Fibroblast of the aortic adventitia (primary cell): ENCODE results near the gene FAM83G. TPM values are rescaled to one million over a fixed set of nuclear protein-coding genes. Genes with fewer than 3 reads are reported as not detected.

Source experiments
- DNase-seq: peaks from one replicate; pipeline ENCODE4 v3.0.0-alpha.2; 2010; ENCODE audit warnings: low read depth
- H3K4me3 ChIP-seq: 2 replicates; pipeline ENCODE4 v1.5.1; 2011; ENCODE audit warnings: low read depth, mild to moderate bottlenecking, control low read depth, low read length, moderate library complexity
- CTCF ChIP-seq: IDR thresholded peaks from 2 replicates; pipeline ENCODE4 v1.5.1; 2011; ENCODE audit warnings: mild to moderate bottlenecking, low read length, control low read depth, inconsistent platforms; ENCODE audit not compliant: insufficient read depth
- total RNA-seq: library from RNA; depleted of rRNA; stranded (reverse); fragments of >200 nt; gene quantifications from 2 replicates; pipeline ENCODE4 v1.2.3, GENCODE V29; 2012; ENCODE audit warnings: low replicate concordance

FAM83G gene
- total RNA-seq, 1 donor, result 9.5 TPM

DNA sequence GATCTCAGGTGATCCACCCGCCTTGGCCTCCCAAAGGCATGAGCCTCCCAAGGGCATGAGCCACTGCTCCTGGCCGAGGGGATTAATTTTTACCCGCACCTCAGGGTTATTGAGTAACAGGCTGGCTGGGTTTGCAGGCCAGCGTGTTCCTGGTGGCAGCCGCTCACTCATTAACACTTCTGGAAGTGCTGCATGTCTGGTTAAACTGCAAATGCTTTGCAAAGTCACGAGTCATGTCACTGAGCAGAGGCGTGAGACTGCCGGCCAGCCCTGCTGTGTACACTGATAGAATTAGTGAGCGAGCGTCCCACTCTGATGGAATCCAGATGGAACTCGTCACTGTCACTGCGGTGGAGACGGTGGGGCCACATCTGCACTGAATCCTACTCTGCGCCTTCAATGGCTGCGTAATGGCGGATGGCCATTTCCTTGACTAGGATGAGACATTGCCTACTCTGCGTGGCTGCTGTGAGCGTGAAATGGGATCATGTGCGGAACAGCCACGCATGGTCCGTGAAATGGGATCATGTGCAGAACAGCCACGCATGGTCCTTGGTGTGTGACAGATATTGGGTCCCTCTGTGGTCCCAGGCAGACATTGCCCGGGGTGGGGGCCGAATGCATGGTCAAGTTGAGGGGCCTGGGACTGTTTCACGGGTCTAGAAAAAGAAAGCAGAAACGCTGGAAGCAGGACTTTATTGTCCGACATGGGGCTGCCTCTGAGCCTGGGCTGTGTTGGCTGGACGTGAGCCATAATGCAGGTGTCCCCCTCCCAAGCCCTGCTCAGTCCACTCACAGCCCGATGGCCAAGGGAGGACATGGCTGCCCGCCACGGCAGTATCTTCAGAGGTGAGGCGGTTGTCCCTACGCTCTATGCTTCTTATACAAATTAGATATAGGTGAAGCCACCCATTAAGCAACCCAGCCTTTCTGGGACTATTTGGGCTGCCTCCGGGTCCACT, 53.3 kb downstream of the FAM83G start:
- DNase-seq, result no peak
- no peak overlapping the region for H3K4me3 ChIP-seq

DNA sequence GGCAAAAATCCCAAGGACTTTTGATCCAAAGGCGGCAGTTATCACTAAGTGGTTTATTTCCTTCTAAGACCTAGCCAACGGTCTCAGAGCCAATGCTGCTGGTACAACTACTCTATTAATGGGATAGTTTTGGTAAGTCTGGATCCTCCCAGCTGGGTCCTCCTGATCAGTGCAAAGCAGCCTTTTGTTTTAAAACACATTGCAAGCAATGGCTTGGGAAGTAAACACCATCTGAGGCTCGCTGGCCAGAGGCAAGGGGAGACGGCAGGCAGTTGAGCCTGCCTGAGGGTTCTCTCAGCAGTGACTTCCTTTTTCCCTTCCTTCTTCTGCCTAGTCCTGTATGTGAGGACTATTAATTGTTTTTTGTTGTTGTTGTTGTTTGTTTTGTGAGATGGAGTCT, 54.2 kb downstream of the FAM83G start:
- no peak for DNase-seq
- no peak for TF ChIP-seq CTCF
- H3K4me3 ChIP-seq, result no peak overlapping the region

More for the DNA sequence above, 53.3 kb downstream of the FAM83G start:
- no peak for TF ChIP-seq CTCF

GRCh38 chr17:18949566-18949965, 55.0 kb downstream of the FAM83G start:
- peak; percentile 62 for DNase-seq

GRCh38 chr17:18948476-18949006, 56.0 kb downstream of the FAM83G start:
- H3K4me3 ChIP-seq, result no peak overlapping the region
- TF ChIP-seq CTCF, result no peak
- DNase-seq, result no peak

More at GRCh38 chr17:18949566-18949965, 55.0 kb downstream of the FAM83G start:
- no peak for TF ChIP-seq CTCF
- no peak overlapping the region for H3K4me3 ChIP-seq

- no peak for DNase-seq
- TF ChIP-seq CTCF, result no peak
These were observed 56.7 kb downstream of the FAM83G start for GRCh38 chr17:18947866-18948265.

DNA sequence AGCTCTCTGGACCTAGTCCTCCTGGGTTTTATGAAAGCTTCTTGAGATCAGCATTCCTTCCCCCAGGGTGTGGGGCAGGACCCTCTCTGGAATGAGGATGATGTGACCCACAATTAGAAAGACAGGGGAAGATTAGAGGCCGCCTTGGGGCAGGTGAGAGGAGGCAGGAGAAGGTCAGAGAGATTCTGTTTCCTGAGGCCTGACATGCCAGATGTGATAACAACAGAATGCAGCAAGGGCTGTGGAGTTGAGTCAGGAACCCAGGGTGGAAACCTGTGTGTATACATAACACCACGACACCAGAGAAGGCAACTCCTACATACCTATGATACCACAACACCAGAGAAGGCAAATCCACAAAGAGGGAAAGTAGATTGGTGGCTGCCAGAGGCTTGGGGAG, 58.0 kb downstream of the FAM83G start:
- no peak for TF ChIP-seq CTCF
- no peak for DNase-seq
- no peak overlapping the region for H3K4me3 ChIP-seq

More at GRCh38 chr17:18947866-18948265, 56.7 kb downstream of the FAM83G start:
- no peak overlapping the region for H3K4me3 ChIP-seq
